BLaER1 (cell line): ENCODE measurements around the gene PTPRE.

Source experiments
- H3K27ac ChIP-seq: shearing (Covaris generic); formaldehyde crosslinking; 2 replicates; pipeline ENCODE4 v1.8.1; 2022
- H3K27me3 ChIP-seq: shearing (Covaris generic); formaldehyde crosslinking; 2 replicates; pipeline ENCODE4 v1.8.1; 2022
- H3K36me3 ChIP-seq: shearing (Covaris generic); formaldehyde crosslinking; 2 replicates; pipeline ENCODE4 v1.8.1; 2022
- H3K4me1 ChIP-seq: shearing (Covaris generic); formaldehyde crosslinking; 2 replicates; pipeline ENCODE4 v1.8.1; 2022
- H3K4me2 ChIP-seq: shearing (Covaris generic); formaldehyde crosslinking; 2 replicates; pipeline ENCODE4 v1.8.1; 2022
- H3K4me3 ChIP-seq: shearing (Covaris generic); formaldehyde crosslinking; 2 replicates; pipeline ENCODE4 v1.8.1; 2022
- H3K9ac ChIP-seq: shearing (Covaris generic); formaldehyde crosslinking; 2 replicates; pipeline ENCODE4 v1.8.1; 2022
- H3K9me3 ChIP-seq: shearing (Covaris generic); formaldehyde crosslinking; 2 replicates; pipeline ENCODE4 v1.8.1; 2022
- H4K20me1 ChIP-seq: shearing (Covaris generic); formaldehyde crosslinking; 2 replicates; pipeline ENCODE4 v1.8.1; 2022
- Cebpa-rat ChIP-seq: shearing (Covaris generic); IDR thresholded peaks from 2 replicates; pipeline ENCODE4 v1.8.1; 2022

Gene PTPRE

GRCh38 chr10:128105383-128105782 is 198.5 kb downstream of the PTPRE start:
- H3K36me3 ChIP-seq = peaks cover 100% of the 10 kb centered on the region
- H3K4me1 ChIP-seq = peaks cover 10% of the 10 kb centered on the region; the same call in 1 of the 2 replicates
- no peak overlapping the region for H3K27ac ChIP-seq
- no peaks in the 10 kb centered on the region for H3K27me3 ChIP-seq
- no peaks in the 10 kb centered on the region for H3K9me3 ChIP-seq
- no peak overlapping the region for H3K9ac ChIP-seq
- no peak overlapping the region for H3K4me3 ChIP-seq
- TF ChIP-seq Cebpa-rat = no peak
- H3K4me2 ChIP-seq = no peak overlapping the region
- H4K20me1 ChIP-seq = peaks cover 57% of the 10 kb centered on the region

GRCh38 chr10:128109707-128110106 is 202.8 kb downstream of the PTPRE start:
- Histone ChIP-seq H3K9me3 (no peaks in the 10 kb centered on the region), H3K9ac (no peak overlapping the region), H4K20me1 (peaks cover 63% of the 10 kb centered on the region), H3K4me2 (no peak overlapping the region), H3K27me3 (no peaks in the 10 kb centered on the region), H3K4me3 (no peak overlapping the region), H3K4me1 (no peaks in the 10 kb centered on the region), H3K27ac (no peak overlapping the region), H3K36me3 (peaks cover 100% of the 10 kb centered on the region)
- TF ChIP-seq Cebpa-rat = no peak

GRCh38 chr10:128110339-128110738 is 203.4 kb downstream of the PTPRE start:
- Histone ChIP-seq H3K27me3 (no peaks in the 10 kb centered on the region), H3K4me1 (no peaks in the 10 kb centered on the region), H3K4me3 (no peak overlapping the region), H3K27ac (no peak overlapping the region), H3K9ac (no peak overlapping the region), H4K20me1 (peaks cover 66% of the 10 kb centered on the region), H3K4me2 (no peak overlapping the region), H3K36me3 (peaks cover 100% of the 10 kb centered on the region), H3K9me3 (no peaks in the 10 kb centered on the region)
- TF ChIP-seq Cebpa-rat = no peak

GRCh38 chr10:128111696-128112095 is 204.8 kb downstream of the PTPRE start:
- peaks cover 73% of the 10 kb centered on the region for H4K20me1 ChIP-seq
- no peaks in the 10 kb centered on the region for H3K27me3 ChIP-seq
- no peak for TF ChIP-seq Cebpa-rat
- no peak overlapping the region for H3K4me2 ChIP-seq
- no peak overlapping the region for H3K4me3 ChIP-seq
- no peaks in the 10 kb centered on the region for H3K4me1 ChIP-seq
- H3K9ac ChIP-seq = no peak overlapping the region
- H3K36me3 ChIP-seq = peaks cover 100% of the 10 kb centered on the region
- no peaks in the 10 kb centered on the region for H3K9me3 ChIP-seq
- H3K27ac ChIP-seq = no peak overlapping the region

GRCh38 chr10:128113026-128113425 is 206.1 kb downstream of the PTPRE start:
- TF ChIP-seq Cebpa-rat = no peak
- Histone ChIP-seq H3K4me1 (no peaks in the 10 kb centered on the region), H3K27me3 (no peaks in the 10 kb centered on the region), H3K9ac (no peak overlapping the region), H3K36me3 (peaks cover 100% of the 10 kb centered on the region), H3K4me3 (no peak overlapping the region), H3K4me2 (no peak overlapping the region), H3K9me3 (no peaks in the 10 kb centered on the region), H3K27ac (no peak overlapping the region), H4K20me1 (peaks cover 79% of the 10 kb centered on the region)

- Histone ChIP-seq H3K9ac (no peak overlapping the region), H3K27ac (no peak overlapping the region), H3K4me3 (no peak overlapping the region)
Measured at GRCh38 chr10:128114901-128115300, 208.0 kb downstream of the PTPRE start.

GRCh38 chr10:128115356-128115755 is 208.5 kb downstream of the PTPRE start:
- H3K4me2 ChIP-seq = no peak overlapping the region
- no peaks in the 10 kb centered on the region for H3K27me3 ChIP-seq
- H4K20me1 ChIP-seq = peaks cover 92% of the 10 kb centered on the region
- peak; percentile 88 for TF ChIP-seq Cebpa-rat
- H3K27ac ChIP-seq = no peak overlapping the region
- H3K4me3 ChIP-seq = no peak overlapping the region
- H3K36me3 ChIP-seq = peaks cover 100% of the 10 kb centered on the region
- H3K9ac ChIP-seq = no peak overlapping the region
- no peaks in the 10 kb centered on the region for H3K9me3 ChIP-seq
- no peaks in the 10 kb centered on the region for H3K4me1 ChIP-seq

More at GRCh38 chr10:128114901-128115300, 208.0 kb downstream of the PTPRE start:
- Histone ChIP-seq H3K4me1 (no peaks in the 10 kb centered on the region), H4K20me1 (peaks cover 87% of the 10 kb centered on the region), H3K4me2 (no peak overlapping the region), H3K27me3 (no peaks in the 10 kb centered on the region), H3K9me3 (no peaks in the 10 kb centered on the region), H3K36me3 (peaks cover 100% of the 10 kb centered on the region)
- TF ChIP-seq Cebpa-rat = no peak

GRCh38 chr10:128116187-128116586 is 209.3 kb downstream of the PTPRE start:
- no peaks in the 10 kb centered on the region for H3K9me3 ChIP-seq
- no peak overlapping the region for H3K4me3 ChIP-seq
- H4K20me1 ChIP-seq = peaks cover 92% of the 10 kb centered on the region
- no peak overlapping the region for H3K4me2 ChIP-seq
- H3K9ac ChIP-seq = no peak overlapping the region
- H3K36me3 ChIP-seq = peaks cover 98% of the 10 kb centered on the region
- no peak for TF ChIP-seq Cebpa-rat
- H3K27ac ChIP-seq = no peak overlapping the region
- no peaks in the 10 kb centered on the region for H3K4me1 ChIP-seq
- H3K27me3 ChIP-seq = no peaks in the 10 kb centered on the region

GRCh38 chr10:128116851-128117615 is 210.1 kb downstream of the PTPRE start:
- H3K9me3 ChIP-seq = no peaks in the 10 kb centered on the region
- H3K4me3 ChIP-seq = no peak overlapping the region
- H3K4me1 ChIP-seq = 0 out of 2 replicates have a peak, but pooled peaks cover under 1% of the 10 kb centered on the region
- H3K27ac ChIP-seq = no peak overlapping the region
- no peak for TF ChIP-seq Cebpa-rat
- H3K36me3 ChIP-seq = peaks cover 95% of the 10 kb centered on the region
- peaks cover 88% of the 10 kb centered on the region for H4K20me1 ChIP-seq
- no peak overlapping the region for H3K9ac ChIP-seq
- no peak overlapping the region for H3K4me2 ChIP-seq
- H3K27me3 ChIP-seq = no peaks in the 10 kb centered on the region

GRCh38 chr10:128121750-128122412 is 215.0 kb downstream of the PTPRE start:
- peaks cover 66% of the 10 kb centered on the region for H3K36me3 ChIP-seq
- no peak overlapping the region for H3K9ac ChIP-seq
- peaks cover 41% of the 10 kb centered on the region for H3K4me1 ChIP-seq
- TF ChIP-seq Cebpa-rat = no peak
- no peaks in the 10 kb centered on the region for H3K9me3 ChIP-seq
- H3K27ac ChIP-seq = no peak overlapping the region
- peaks cover 75% of the 10 kb centered on the region for H4K20me1 ChIP-seq
- no peak overlapping the region for H3K4me3 ChIP-seq
- H3K4me2 ChIP-seq = 0 out of 2 replicates have a peak overlapping the region, but pooled peaks have one; percentile 0
- H3K27me3 ChIP-seq = no peaks in the 10 kb centered on the region
